ENCODE results near the gene REXO5.

GRCh38 chr16:20806168-20807050 is at the start of gene REXO5, which contains the start of gene ERI2:
- TF ChIP-seq POLR2A (IDR thresholded peaks at IDR 0.05) (peak in 1 of 4 donors; percentile 41), EP300 (IDR thresholded peaks at IDR 0.05) (no peak)

All from stomach (tissue), 4 donors.